ENCODE results near the gene TFDP3. TPM values are rescaled to one million over a fixed set of nuclear protein-coding genes. Genes with fewer than 3 reads are reported as not detected.

TFDP3 gene
- total RNA-seq, 2 donors from 2014 or later: 2.9 TPM; not detected in 1

DNA sequence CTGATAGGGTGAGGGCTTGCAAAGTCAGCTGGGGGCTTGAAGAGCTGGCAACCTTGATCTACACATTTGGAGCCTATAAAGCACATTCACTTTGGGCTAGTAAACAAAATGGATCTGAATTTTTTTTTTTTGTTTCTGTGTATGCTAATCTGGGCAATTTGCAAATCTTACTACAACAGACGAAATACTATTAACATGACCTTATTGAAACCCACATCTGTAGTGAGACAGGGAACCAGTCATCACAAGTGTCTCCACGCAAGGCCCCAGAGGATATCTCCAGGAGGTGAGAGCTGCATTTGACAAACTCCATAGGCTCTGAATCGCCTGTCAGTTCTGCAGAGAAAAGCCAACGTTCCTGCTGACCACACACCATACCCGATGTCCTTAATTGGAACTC lies 33.0 kb upstream of the TFDP3 start:
- TF ChIP-seq POLR2A (IDR thresholded peaks at IDR 0.05) (no peak), POLR2AphosphoS5 (IDR thresholded peaks at IDR 0.05) (no peak)
- TF ChIP-seq, protein P1, sequence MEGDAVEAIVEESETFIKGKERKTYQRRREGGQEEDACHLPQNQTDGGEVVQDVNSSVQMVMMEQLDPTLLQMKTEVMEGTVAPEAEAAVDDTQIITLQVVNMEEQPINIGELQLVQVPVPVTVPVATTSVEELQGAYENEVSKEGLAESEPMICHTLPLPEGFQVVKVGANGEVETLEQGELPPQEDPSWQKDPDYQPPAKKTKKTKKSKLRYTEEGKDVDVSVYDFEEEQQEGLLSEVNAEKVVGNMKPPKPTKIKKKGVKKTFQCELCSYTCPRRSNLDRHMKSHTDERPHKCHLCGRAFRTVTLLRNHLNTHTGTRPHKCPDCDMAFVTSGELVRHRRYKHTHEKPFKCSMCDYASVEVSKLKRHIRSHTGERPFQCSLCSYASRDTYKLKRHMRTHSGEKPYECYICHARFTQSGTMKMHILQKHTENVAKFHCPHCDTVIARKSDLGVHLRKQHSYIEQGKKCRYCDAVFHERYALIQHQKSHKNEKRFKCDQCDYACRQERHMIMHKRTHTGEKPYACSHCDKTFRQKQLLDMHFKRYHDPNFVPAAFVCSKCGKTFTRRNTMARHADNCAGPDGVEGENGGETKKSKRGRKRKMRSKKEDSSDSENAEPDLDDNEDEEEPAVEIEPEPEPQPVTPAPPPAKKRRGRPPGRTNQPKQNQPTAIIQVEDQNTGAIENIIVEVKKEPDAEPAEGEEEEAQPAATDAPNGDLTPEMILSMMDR (IDR thresholded peaks at IDR 0.05): no peak
- Histone ChIP-seq H3K27me3 (replicated peaks; ENCODE audit: insufficient read depth) (no peaks in the 10 kb centered on the region), H3K9me3 (no peaks in the 10 kb centered on the region), H3K4me1 (replicated peaks) (no peaks in the 10 kb centered on the region), H3K36me3 (no peaks in the 10 kb centered on the region), H3K4me3 (no peak overlapping the region), H3K27ac (no peak overlapping the region)
- WGBS: 83% methylated on average over 5 of the region's 5 CpGs
- intact Hi-C loops (cut with DNase I): no loop called here
- DNase-seq (ENCODE audit: low spot score): no peak

DNA sequence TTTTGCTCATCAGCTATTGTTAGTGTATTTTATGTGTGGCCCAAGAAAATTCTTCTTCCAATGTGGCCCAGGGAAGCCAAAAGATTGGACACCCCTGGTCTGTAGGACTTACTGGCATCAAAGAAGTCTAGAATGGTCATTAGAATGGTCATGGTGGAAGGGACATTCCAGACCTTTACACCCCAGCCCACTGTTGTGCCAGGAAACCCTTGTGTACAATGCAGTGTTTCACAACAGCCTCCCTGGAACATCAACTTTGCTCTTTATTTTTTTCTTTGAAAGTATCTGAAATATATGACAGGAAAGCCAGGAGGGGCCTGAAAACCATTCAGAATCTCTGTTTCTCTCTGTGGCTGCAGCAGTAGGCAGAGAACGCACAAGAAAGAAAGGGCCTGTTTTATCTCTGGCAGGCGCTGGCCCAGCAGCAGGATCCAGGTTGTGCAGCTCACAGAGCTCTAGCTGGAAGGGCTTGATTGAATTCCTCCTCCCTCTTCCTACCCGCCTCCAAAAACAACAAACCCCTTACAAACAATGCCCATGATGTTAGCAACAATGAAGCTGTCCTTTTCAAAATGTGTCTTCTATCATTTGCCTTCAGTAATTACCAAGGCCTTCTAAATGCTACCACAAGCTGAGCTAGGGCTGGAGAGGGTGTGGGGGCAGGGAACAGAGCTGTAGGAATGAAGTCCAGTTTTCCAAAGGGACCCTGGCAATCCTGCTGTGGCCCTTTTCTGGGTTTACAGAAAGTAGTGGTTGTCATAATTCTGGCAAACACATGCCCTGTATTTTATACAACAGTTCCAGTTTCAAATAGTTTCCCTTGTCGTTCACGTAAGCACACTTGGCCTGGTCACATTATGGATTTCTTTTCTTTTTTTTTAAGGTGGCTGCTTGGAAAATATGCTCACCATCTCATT lies 32.3 kb upstream of the TFDP3 start:
- no peaks in the 10 kb centered on the region for H3K4me1 ChIP-seq (replicated peaks)
- no peak for DNase-seq (ENCODE audit: low spot score)
- H3K36me3 ChIP-seq: no peaks in the 10 kb centered on the region
- intact Hi-C loops (cut with DNase I): no loop called here
- no peak overlapping the region for H3K27ac ChIP-seq
- no peaks in the 10 kb centered on the region for H3K9me3 ChIP-seq
- TF ChIP-seq POLR2A (IDR thresholded peaks at IDR 0.05): no peak
- no peak for TF ChIP-seq POLR2AphosphoS5 (IDR thresholded peaks at IDR 0.05)
- TF ChIP-seq, protein P1 (IDR thresholded peaks at IDR 0.05): no peak
- no peak overlapping the region for H3K4me3 ChIP-seq
- no peaks in the 10 kb centered on the region for H3K27me3 ChIP-seq (replicated peaks; ENCODE audit: insufficient read depth)
- WGBS: 71% methylated on average over 5 of the region's 5 CpGs

DNA sequence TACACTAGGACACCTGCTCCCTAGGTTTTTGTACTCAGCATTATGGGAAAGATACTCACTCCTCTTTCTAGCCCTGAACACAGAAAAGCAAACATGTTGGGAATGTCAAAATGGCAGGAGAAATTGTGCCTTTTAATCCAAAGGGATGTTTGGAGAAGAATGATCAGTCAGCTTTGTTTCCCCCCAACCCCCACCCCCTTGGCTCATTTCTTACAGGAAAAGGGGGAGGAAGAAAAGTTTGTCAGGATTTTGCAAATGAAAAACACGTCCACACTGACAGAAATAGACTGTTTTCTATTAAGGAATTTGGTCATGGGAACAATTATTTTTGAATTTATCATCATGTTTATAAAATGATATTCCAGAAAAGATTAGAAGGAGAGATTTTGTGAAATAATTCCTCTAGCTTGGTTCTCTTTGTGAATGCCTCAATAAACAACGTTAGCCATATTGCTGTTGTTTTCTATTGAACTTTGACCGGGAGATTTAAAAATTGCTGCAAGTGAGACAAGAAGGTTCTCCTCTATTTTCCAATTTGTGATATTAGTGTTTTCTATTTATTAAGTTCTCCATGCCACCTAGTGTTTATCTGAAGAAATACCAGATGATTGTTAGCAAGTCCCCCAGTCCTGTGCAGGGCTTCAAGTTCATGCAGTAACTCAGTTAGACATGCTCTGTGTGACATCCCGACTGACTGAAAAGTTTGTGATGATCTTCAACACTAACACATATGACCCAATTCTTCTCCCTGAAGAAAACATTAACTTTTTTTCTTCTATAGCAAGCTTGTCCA lies 31.3 kb upstream of the TFDP3 start:
- DNase-seq (ENCODE audit: low spot score): no peak
- 57% methylated on average over 4 of the region's 4 CpGs for WGBS
- Histone ChIP-seq H3K27me3 (replicated peaks; ENCODE audit: insufficient read depth) (no peaks in the 10 kb centered on the region), H3K4me3 (no peak overlapping the region), H3K4me1 (replicated peaks) (no peaks in the 10 kb centered on the region), H3K9me3 (no peaks in the 10 kb centered on the region), H3K36me3 (no peaks in the 10 kb centered on the region), H3K27ac (no peak overlapping the region)
- no peak for TF ChIP-seq POLR2A (IDR thresholded peaks at IDR 0.05)
- TF ChIP-seq POLR2AphosphoS5 (IDR thresholded peaks at IDR 0.05): no peak
- TF ChIP-seq, protein P1 (IDR thresholded peaks at IDR 0.05): no peak
- intact Hi-C loops (cut with DNase I): no loop called here

DNA sequence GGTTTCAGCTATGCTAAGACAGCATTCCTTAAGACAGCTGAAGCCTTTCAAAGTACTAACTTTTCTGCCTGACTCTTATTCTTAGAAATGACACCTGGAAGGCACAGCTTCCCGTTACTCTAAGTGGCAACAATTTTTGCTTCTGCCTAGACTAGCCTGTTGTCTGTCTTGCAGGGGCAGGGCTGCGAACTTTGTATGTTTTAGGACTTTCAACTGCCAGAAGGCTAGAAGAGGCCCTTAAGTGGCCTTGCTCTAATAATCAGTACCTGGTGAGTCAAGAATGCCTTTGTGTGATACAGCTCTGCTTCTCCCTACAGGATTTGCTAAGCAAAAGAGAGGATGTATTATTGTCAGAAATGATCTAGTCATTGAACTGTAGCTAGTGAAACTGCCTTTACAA lies 30.0 kb upstream of the TFDP3 start:
- Histone ChIP-seq H3K27me3 (replicated peaks; ENCODE audit: insufficient read depth) (no peaks in the 10 kb centered on the region), H3K9me3 (no peaks in the 10 kb centered on the region), H3K4me1 (replicated peaks) (no peaks in the 10 kb centered on the region), H3K36me3 (no peaks in the 10 kb centered on the region), H3K4me3 (no peak overlapping the region), H3K27ac (no peak overlapping the region)
- DNase-seq (ENCODE audit: low spot score): no peak
- WGBS: 88% methylated on average over 2 of the region's 2 CpGs
- intact Hi-C loops (cut with DNase I): no loop called here
- TF ChIP-seq, protein P1 (IDR thresholded peaks at IDR 0.05): no peak
- no peak for TF ChIP-seq POLR2A (IDR thresholded peaks at IDR 0.05)
- TF ChIP-seq POLR2AphosphoS5 (IDR thresholded peaks at IDR 0.05): no peak
